HG03025 (cell line): ENCODE data around the gene TRIP6.

Source experiments
- ATAC-seq: cut with Tn5 transposase; IDR thresholded peaks from one replicate; pipeline ENCODE4 v1.9.1; 2021; ENCODE audit warnings: mild to moderate bottlenecking, moderate library complexity; ENCODE audit not compliant: unreplicated experiment, low FRiP score

Gene TRIP6

GRCh38 chr7:100867776-100868485 is 744 bp downstream of the TRIP6 start:
- ATAC-seq, result no peak

- no peak for ATAC-seq
These were observed 6.6 kb downstream of the TRIP6 start for GRCh38 chr7:100873599-100874299.

- no peak for ATAC-seq
These were observed 7.1 kb downstream of the TRIP6 start for GRCh38 chr7:100874300-100874576.

- peak; percentile 79 for ATAC-seq
These were observed 7.6 kb downstream of the TRIP6 start, which contains the start of gene SRRT for GRCh38 chr7:100874577-100875355. TSS of gene SRRT (plus strand) at chr7:100875103. CDS start at chr7:100875591, 488 bp downstream.

GRCh38 chr7:100875356-100875751 is 8.2 kb downstream of the TRIP6 start:
- peak; percentile 31 for ATAC-seq

GRCh38 chr7:100878013-100878412 is 10.8 kb downstream of the TRIP6 start:
- ATAC-seq, result no peak

- no peak for ATAC-seq
These were observed 11.5 kb downstream of the TRIP6 start for GRCh38 chr7:100878685-100879084.

GRCh38 chr7:100879685-100880261 is 12.6 kb downstream of the TRIP6 start:
- no peak for ATAC-seq

DNA sequence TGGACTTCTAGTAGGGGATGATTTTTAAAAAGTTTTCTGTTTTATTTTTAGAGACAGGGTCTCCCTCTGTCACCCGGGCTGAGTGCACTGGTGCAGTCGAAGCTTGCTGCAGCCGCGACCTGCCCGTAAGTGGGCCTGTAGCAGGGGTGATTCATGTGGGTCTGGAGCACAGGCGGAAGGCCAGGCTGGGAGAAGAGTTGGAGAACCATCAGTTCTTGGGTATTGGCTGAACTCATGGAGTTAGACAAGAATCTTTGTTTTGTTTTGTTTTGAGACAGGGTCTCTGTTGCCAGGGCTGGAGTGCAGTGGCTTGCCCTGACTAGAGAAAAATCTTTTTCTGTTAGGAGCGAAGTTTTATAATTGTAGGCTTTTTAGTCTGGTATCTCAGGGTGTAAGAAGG is 13.5 kb downstream of the TRIP6 start:
- ATAC-seq, result no peak

GRCh38 chr7:100881136-100881535 is 13.9 kb downstream of the TRIP6 start:
- ATAC-seq, result no peak

DNA sequence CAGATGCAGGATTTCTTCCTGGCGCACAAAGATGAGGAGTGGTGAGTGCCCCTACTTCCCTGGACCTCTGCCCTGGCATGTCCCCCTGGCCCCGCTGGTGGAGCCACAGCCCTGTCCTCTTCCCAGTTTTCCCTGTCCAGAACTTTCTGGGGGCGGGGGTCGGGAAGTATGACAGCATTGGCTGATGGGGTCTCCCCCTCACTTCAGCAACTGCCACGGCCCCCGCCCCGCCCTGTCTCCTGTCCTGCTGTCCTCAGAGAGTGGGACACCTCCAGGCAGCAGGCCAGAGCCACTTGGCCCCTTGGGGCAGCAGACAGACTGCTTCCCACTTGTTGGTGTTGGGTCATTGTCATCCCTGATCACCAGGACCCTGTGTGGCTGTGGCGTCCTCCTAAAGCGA is 15.0 kb downstream of the TRIP6 start:
- no peak for ATAC-seq

DNA sequence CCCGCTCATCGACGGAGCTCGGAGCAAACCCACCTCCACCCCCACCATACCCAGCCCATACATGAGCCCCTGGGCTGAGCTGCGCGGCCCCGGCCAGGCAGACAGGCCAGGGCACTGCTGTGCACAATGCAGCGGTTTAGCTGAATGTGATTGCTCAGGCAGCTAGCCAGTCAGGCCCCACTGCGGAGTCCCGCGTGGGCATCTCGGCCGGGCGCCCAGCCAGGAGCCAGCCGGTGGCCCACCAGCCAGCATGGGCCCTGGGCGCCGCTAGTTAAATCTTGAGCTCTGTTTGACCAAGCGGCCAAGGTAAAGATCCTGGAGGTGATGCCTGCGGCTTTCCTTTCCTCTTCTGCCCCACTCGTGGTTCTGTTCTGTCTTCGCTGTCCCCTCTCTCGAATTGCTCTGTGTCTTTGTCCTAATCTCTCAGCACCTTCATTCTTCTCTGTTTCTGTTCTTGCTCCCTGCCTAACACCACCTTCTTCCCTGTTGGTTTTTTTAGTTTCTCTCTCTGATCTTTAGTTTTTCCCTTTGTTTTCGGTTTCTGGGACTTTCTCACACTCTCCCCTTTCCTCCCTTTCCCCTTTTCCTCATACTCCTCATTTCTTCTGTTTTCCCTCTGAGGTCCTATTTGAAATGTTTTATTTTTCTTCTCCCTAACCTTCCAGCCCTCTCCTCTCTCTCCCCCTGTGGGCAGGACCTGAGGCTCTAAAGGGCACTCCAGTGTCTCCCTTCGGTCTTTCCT is 15.8 kb downstream of the TRIP6 start:
- ATAC-seq, result no peak

DNA sequence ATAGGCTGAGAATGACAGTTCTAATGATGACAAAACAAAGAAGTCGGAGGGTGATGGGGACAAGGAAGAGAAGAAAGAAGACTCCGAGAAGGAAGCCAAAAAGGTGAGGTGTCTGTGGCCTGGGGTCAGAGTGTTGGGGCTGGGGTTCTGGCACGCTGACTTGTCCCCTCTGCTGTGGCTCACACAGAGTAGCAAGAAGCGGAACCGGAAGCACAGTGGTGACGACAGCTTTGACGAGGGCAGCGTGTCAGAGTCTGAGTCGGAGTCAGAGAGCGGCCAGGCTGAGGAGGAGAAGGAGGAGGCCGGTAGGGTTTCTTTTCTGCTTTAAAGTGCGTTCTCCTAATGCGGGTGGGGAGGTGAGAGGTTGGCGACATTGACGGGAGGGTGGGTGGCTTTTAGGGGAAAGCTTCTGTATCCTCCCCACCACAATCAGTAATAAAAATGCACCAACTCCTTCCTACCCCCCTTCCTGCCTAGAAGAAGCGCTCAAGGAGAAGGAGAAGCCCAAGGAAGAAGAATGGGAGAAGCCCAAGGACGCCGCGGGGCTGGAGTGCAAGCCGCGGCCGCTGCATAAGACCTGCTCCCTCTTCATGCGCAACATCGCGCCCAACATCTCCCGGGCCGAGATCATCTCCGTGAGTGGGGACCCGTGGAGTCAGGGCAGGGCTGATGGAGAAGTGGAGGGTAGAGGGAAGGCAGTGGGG is 17.7 kb downstream of the TRIP6 start:
- no peak for ATAC-seq

GRCh38 chr7:100885440-100886141 is 18.4 kb downstream of the TRIP6 start:
- ATAC-seq, result no peak

- no peak for ATAC-seq
These were observed 19.2 kb downstream of the TRIP6 start for GRCh38 chr7:100886142-100886935.

- ATAC-seq, result no peak
These were observed 19.8 kb downstream of the TRIP6 start for GRCh38 chr7:100886936-100887515.

DNA sequence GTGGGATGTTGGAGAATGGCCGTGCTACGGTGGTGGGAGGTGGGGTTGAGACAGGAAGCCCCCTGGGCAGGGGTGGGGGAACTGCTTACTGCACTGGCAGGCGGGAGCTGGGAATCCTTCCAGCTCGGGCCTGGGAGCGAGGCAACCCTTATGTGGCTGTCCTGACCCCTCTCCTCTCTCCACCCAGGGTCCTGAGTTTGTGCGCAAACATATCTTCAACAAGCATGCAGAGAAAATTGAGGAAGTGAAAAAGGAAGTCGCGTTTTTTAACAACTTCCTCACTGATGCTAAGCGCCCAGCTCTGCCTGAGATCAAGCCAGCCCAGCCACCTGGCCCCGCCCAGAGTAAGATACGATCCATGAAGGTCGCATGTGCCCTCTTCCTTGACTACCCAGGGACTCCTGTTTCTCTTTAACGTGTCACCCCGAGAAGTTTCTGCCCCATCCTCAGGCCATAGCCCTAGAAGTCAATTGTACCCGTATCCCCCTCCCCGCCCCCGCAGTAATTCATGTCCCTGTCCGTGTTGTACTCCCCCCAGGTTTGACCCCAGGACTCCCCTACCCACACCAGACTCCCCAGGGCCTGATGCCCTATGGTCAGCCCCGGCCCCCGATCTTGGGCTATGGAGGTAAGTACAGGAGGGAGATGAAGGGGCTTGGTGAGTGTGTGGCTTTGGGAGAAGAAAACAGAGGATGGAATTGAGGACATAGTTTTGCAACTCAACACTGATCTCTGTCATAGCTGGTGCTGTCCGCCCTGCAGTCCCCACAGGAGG is 20.5 kb downstream of the TRIP6 start:
- ATAC-seq, result no peak
